PFSK-1 (cell line): ENCODE measurements around the gene RPTOR.

Experiments used
- FOXP2 ChIP-seq: optimal IDR thresholded peaks from 2 replicates; pipeline ENCODE3; 2011; ENCODE audit warnings: borderline replicate concordance, control low read depth, inconsistent platforms; ENCODE audit not compliant: insufficient read depth; ENCODE audit errors: extremely low read length, extremely low read depth
- POLR2AphosphoS5 ChIP-seq: IDR thresholded peaks from 2 replicates; pipeline ENCODE4 v1.6.1; 2012; ENCODE audit warnings: low read depth, mild to moderate bottlenecking, control low read depth, low read length, moderate library complexity
- SIN3A ChIP-seq: IDR thresholded peaks from 2 replicates; pipeline ENCODE4 v1.6.1; 2012; ENCODE audit warnings: mild to moderate bottlenecking, low read length, moderate library complexity, borderline replicate concordance; ENCODE audit not compliant: insufficient read depth
- TAF1 ChIP-seq: IDR thresholded peaks from 2 replicates; pipeline ENCODE4 v1.6.1; 2012; ENCODE audit warnings: low read length, control low read depth, borderline replicate concordance; ENCODE audit not compliant: insufficient read depth
- TF ChIP-seq, protein P1 (sequence below), 2 experiments: IDR thresholded peaks; 2 replicates each; pipeline versions ENCODE4 v1.6.1 to v1.8.0; 2011 to 2012; ENCODE audit warnings: low read depth in 2 of 2, low read length in 2 of 2, control low read depth in 1 of 2, inconsistent platforms in 1 of 2, mild to moderate bottlenecking in 1 of 2, moderate library complexity in 1 of 2; ENCODE audit not compliant: insufficient read depth in 1 of 2

RPTOR gene

DNA sequence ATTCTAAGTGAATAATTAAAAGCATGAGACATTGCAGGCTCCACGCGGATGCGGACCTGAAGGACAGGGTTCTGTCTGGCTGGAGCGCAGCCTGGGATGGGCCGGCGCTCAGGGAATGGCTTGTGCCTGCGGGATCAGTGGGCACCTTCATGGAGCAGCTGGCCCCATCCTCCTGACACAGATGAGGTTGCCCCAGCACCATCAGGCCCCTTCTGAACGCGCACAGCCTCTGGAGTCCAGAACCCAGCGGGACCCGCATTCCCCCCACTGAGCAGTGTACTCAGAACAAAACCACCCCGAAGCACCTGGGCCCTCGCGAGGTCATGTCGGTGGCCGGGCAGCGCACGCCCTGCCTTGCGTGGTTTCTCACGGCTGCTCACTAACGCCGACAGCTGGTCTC is 376.5 kb downstream of the RPTOR start:
- no peak for TF ChIP-seq FOXP2
- TF ChIP-seq TAF1 = no peak
- no peak for TF ChIP-seq SIN3A
- TF ChIP-seq POLR2AphosphoS5 = no peak
- TF ChIP-seq, protein P1, sequence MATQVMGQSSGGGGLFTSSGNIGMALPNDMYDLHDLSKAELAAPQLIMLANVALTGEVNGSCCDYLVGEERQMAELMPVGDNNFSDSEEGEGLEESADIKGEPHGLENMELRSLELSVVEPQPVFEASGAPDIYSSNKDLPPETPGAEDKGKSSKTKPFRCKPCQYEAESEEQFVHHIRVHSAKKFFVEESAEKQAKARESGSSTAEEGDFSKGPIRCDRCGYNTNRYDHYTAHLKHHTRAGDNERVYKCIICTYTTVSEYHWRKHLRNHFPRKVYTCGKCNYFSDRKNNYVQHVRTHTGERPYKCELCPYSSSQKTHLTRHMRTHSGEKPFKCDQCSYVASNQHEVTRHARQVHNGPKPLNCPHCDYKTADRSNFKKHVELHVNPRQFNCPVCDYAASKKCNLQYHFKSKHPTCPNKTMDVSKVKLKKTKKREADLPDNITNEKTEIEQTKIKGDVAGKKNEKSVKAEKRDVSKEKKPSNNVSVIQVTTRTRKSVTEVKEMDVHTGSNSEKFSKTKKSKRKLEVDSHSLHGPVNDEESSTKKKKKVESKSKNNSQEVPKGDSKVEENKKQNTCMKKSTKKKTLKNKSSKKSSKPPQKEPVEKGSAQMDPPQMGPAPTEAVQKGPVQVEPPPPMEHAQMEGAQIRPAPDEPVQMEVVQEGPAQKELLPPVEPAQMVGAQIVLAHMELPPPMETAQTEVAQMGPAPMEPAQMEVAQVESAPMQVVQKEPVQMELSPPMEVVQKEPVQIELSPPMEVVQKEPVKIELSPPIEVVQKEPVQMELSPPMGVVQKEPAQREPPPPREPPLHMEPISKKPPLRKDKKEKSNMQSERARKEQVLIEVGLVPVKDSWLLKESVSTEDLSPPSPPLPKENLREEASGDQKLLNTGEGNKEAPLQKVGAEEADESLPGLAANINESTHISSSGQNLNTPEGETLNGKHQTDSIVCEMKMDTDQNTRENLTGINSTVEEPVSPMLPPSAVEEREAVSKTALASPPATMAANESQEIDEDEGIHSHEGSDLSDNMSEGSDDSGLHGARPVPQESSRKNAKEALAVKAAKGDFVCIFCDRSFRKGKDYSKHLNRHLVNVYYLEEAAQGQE (IDR thresholded peaks at IDR 0.05; ENCODE audit: insufficient read depth in 1 of 2, low read depth in 2 of 2, low read length in 2 of 2) = no peak

DNA sequence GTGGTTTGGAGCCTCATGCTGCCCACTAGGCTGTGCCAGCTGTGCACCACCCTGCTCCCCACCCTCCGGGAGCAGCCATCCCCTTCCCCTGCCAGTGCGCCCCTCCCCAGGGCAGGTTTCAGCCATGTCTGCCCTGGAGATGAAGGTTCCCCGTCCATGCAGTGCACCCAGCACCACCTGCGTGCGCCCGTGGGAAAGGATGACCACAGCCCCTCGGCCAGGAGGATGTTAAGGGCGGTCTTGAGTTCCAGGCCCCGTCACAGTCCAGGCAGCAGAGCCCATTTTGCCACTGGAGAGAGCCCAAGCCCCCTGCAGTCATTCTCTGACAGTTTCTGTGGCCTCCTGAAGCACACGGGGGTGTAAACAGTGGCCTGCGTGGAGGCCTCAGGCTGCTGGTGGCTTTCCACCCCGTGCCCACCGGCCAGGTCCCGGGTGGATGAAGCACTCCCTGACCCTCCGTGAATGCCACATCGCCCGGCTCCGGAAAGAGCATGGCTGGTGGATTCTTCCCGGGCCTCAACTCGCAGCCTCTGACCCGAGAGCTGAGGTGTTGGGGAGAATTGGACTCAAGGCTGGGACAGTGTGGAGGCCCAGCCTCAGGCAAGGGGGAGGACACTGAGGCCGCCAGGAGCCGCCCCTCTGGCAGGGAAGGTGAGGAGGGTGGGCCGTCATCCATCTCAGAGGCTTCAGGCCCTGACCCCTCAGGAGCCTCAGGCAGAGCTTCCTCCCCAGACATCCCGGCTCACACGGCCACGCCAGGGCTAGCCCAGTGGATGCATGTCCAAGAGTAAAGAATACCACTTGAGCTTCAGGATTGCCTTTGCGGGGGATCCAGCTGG is 377.3 kb downstream of the RPTOR start:
- no peak for TF ChIP-seq SIN3A
- no peak for TF ChIP-seq FOXP2
- no peak for TF ChIP-seq TAF1
- no peak for TF ChIP-seq POLR2AphosphoS5
- TF ChIP-seq, protein P1 (IDR thresholded peaks at IDR 0.05; ENCODE audit: insufficient read depth in 1 of 2, low read depth in 2 of 2, low read length in 2 of 2) = no peak

DNA sequence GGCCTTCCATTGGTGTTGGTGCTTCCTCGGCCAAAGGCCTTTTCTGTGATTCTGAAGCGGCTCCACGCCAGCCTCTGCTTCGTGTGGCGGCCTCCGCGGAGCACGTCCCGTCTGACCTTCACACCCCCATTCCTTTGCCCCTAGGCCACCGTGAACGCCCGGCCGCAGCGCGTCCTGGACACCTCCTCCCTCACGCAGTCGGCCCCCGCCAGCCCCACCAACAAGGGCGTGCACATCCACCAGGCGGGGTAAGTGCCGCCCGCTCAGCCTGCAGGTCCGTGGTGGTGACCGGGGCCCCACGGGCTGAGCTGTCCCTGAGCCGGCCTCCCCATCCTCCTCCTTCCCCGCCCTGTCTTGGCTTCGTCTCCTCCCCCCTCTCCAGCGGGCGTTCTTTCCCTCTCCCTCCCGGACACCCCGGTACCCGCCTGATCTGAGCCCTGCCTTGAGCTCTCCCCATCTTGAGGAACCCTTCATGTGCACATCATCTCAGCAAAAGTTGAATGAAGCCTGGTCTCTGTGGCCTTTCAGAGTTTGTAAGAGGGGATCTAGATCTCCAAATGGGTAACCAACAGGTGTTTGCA is 378.0 kb downstream of the RPTOR start:
- TF ChIP-seq TAF1 = no peak
- TF ChIP-seq POLR2AphosphoS5 = no peak

DNA sequence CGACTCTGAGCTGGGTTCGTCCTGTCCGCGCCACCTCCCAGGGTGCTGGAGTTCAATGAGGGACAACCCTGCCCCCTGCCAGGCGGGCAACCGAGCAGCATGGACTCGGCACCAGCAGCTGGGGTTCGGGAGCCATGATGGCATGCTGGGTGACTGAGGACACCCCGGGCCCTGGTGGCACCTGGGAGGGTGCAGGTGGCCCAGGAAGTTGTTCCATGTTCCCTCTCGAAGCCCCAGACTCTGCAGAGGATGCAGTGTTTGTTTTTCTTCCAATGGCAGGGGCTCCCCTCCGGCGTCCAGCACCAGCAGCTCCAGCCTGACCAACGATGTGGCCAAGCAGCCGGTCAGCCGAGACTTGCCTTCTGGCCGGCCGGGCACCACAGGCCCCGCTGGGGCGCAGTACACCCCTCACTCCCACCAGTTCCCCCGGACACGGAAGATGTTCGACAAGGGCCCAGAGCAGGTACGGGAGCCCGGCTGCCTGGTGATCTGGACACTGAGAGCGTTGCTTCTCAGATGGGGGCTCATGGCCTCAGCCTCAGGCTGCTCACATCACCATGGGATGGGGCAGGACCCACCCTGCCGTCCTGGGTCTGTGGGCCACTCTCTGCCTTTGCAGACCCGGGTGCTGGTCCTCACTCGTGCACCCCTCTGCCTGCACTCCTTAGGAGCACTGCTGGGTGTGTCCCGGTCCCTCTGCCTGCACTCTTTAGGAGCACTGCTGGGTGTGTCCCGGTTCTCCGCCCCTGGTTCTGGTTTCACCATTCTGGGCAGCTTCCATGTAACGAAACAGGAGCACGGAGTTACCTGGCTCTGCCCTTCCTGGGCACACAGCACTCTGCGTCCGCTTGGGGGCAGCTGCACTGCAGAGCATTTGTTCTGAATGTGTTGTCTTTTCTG is 378.8 kb downstream of the RPTOR start:
- TF ChIP-seq TAF1 (no peak), SIN3A (no peak), FOXP2 (no peak)
- TF ChIP-seq, protein P1 (IDR thresholded peaks at IDR 0.05; ENCODE audit: insufficient read depth in 1 of 2, low read depth in 2 of 2, low read length in 2 of 2) = no peak

DNA sequence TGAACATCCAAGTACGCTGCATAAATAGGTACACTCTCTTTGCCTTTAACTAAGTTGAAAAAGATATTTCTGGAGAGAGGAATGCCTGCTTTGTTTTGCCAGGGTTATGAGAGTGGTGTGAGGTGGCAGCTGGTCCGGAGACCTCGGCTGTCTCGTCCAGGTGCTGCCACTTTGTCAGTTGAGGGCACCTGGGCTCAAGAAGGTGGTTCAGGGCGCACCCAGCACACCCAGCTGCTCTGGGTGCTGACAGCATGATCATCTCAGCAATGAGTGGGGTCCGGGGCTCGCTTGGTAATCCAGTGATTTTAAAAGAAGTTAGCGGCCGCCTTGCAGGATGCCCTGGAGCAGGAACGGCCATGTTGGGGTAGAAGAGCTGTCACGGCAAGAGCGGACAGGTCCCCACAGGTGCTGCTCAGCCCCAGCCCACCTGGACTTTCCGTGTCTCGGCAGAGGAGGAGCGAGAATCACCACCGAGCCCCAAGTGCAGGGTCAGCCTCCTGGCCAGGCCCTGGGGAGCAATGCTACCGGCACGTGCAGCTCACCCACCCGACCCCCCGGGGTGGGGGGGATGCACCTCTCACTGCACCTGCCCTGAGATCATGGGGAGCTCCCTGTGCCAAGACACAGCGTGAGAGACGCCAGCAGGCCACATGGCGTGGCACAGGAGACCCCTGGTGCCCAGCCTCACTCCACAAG is 379.6 kb downstream of the RPTOR start:
- TF ChIP-seq TAF1 (no peak), SIN3A (no peak), POLR2AphosphoS5 (no peak), FOXP2 (no peak)
- TF ChIP-seq, protein P1 (IDR thresholded peaks at IDR 0.05; ENCODE audit: insufficient read depth in 1 of 2, low read depth in 2 of 2, low read length in 2 of 2) = no peak
